Measurements from ENCODE around the gene RBM20. TPM values are rescaled to one million over a fixed set of nuclear protein-coding genes. Genes with fewer than 3 reads are reported as not detected.

Gene RBM20
- total and polyA plus RNA-seq, 2 of the 13 experiments (the other 11 are each of a cell fraction or from before 2014, with no cell fraction given) = 0.02 to 0.22 TPM

GRCh38 chr10:110695539-110695886 lies 51.4 kb downstream of the RBM20 start:
- no peak overlapping the region for H3K9ac ChIP-seq (ENCODE audit: insufficient read depth, low read depth, low read length)
- H3K79me2 ChIP-seq (ENCODE audit: insufficient read depth, low read length) = no peaks in the 10 kb centered on the region
- no peaks in the 10 kb centered on the region for H3K9me3 ChIP-seq (ENCODE audit: low read length)
- BruUV-seq (replicated peaks) = no TSS peak
- WGBS (ENCODE audit: low lambda C conversion rate) = 14% methylated on average over 2 of the region's 2 CpGs
- H3K4me2 ChIP-seq (ENCODE audit: low read depth, low read length) = no peak overlapping the region
- H4K20me1 ChIP-seq (ENCODE audit: insufficient read depth, low read length) = no peaks in the 10 kb centered on the region
- no peak overlapping the region for H3K27ac ChIP-seq (ENCODE audit: extremely low read length, insufficient read depth, low read length)
- H2AFZ ChIP-seq (ENCODE audit: low read length) = no peak overlapping the region
- H3K4me1 ChIP-seq (ENCODE audit: insufficient read depth, low read length) = no peaks in the 10 kb centered on the region
- ChIA-PET CTCF (ENCODE audit: low intra/inter-chr PET ratio, low total read pairs) (no interaction called here), POLR2A (no interaction called here)
- H3K4me3 ChIP-seq (replicated peaks in 1 of 3; ENCODE audit: insufficient read depth in 1 of 3, low read depth in 2 of 3, low read length in 3 of 3) = no peak overlapping the region
- no peak for FAIRE-seq
- intact Hi-C loops (cut with micrococcal nuclease; ENCODE audit: unreplicated experiment) = no loop called here
- TF ChIP-seq ZBTB25 (CRISPR knock-in tag; IDR thresholded peaks at IDR 0.05) (no peak), MAFK (conservative IDR thresholded peaks at IDR 0.05 in 1 of 2, IDR thresholded peaks at IDR 0.05 in 1 of 2; ENCODE audit: low read length in 2 of 2) (0 out of 4 replicates have a peak, but pooled peaks of 1 of the 2 experiments have one; percentile 11)
- in situ Hi-C loops (cut with HindIII; ENCODE audit: extremely low pct_ligation_motif_present, low pct_unique_long_range_greater_than_20kb) = no loop called here
- no peak for DNase-seq (ENCODE audit: low spot score)
- no peak for ATAC-seq
- no peaks in the 10 kb centered on the region for H3K36me3 ChIP-seq (replicated peaks in 1 of 2; ENCODE audit: control insufficient read depth in 1 of 2, insufficient read depth in 2 of 2, low read length in 2 of 2)
- H3K27me3 ChIP-seq (ENCODE audit: control insufficient read depth in 1 of 2, insufficient read depth in 2 of 2, low read length in 2 of 2) = peaks cover 0 to 3% of the 10 kb centered on the region in 2 experiments; a peak in 1 of 5 replicates

GRCh38 chr10:110696436-110696835 lies 52.3 kb downstream of the RBM20 start:
- no peak overlapping the region for H3K27ac ChIP-seq (ENCODE audit: extremely low read length, insufficient read depth, low read length)
- in situ Hi-C loops (cut with HindIII; ENCODE audit: extremely low pct_ligation_motif_present, low pct_unique_long_range_greater_than_20kb) (no loop called here), intact Hi-C loops (cut with micrococcal nuclease; ENCODE audit: unreplicated experiment) (no loop called here)
- no peak overlapping the region for H3K4me2 ChIP-seq (ENCODE audit: low read depth, low read length)
- DNase-seq (ENCODE audit: low spot score) = no peak
- no peak overlapping the region for H2AFZ ChIP-seq (ENCODE audit: low read length)
- H3K4me1 ChIP-seq (ENCODE audit: insufficient read depth, low read length) = no peaks in the 10 kb centered on the region
- BruUV-seq (replicated peaks) = no TSS peak
- H3K4me3 ChIP-seq (replicated peaks in 1 of 3; ENCODE audit: insufficient read depth in 1 of 3, low read depth in 2 of 3, low read length in 3 of 3) = no peak overlapping the region
- ChIA-PET CTCF (ENCODE audit: low intra/inter-chr PET ratio, low total read pairs) (no interaction called here), POLR2A (no interaction called here)
- H3K9me3 ChIP-seq (ENCODE audit: low read length) = no peaks in the 10 kb centered on the region
- peaks cover 0 to 3% of the 10 kb centered on the region in 2 experiments; a peak in 1 of 5 replicates for H3K27me3 ChIP-seq (ENCODE audit: control insufficient read depth in 1 of 2, insufficient read depth in 2 of 2, low read length in 2 of 2)
- whole genome bisulfite sequencing (ENCODE audit: low lambda C conversion rate) = 44% methylated on average over 4 of the region's 4 CpGs
- no peaks in the 10 kb centered on the region for H3K36me3 ChIP-seq (replicated peaks in 1 of 2; ENCODE audit: control insufficient read depth in 1 of 2, insufficient read depth in 2 of 2, low read length in 2 of 2)
- ATAC-seq = no peak
- no peak for FAIRE-seq
- no peaks in the 10 kb centered on the region for H3K79me2 ChIP-seq (ENCODE audit: insufficient read depth, low read length)
- H3K9ac ChIP-seq (ENCODE audit: insufficient read depth, low read depth, low read length) = no peak overlapping the region
- no peaks in the 10 kb centered on the region for H4K20me1 ChIP-seq (ENCODE audit: insufficient read depth, low read length)
- no peak for TF ChIP-seq ZSCAN25 (CRISPR knock-in tag; IDR thresholded peaks at IDR 0.05)
- no peak for TF ChIP-seq ZNF124 (CRISPR knock-in tag; IDR thresholded peaks at IDR 0.05)
- TF ChIP-seq, protein P1, sequence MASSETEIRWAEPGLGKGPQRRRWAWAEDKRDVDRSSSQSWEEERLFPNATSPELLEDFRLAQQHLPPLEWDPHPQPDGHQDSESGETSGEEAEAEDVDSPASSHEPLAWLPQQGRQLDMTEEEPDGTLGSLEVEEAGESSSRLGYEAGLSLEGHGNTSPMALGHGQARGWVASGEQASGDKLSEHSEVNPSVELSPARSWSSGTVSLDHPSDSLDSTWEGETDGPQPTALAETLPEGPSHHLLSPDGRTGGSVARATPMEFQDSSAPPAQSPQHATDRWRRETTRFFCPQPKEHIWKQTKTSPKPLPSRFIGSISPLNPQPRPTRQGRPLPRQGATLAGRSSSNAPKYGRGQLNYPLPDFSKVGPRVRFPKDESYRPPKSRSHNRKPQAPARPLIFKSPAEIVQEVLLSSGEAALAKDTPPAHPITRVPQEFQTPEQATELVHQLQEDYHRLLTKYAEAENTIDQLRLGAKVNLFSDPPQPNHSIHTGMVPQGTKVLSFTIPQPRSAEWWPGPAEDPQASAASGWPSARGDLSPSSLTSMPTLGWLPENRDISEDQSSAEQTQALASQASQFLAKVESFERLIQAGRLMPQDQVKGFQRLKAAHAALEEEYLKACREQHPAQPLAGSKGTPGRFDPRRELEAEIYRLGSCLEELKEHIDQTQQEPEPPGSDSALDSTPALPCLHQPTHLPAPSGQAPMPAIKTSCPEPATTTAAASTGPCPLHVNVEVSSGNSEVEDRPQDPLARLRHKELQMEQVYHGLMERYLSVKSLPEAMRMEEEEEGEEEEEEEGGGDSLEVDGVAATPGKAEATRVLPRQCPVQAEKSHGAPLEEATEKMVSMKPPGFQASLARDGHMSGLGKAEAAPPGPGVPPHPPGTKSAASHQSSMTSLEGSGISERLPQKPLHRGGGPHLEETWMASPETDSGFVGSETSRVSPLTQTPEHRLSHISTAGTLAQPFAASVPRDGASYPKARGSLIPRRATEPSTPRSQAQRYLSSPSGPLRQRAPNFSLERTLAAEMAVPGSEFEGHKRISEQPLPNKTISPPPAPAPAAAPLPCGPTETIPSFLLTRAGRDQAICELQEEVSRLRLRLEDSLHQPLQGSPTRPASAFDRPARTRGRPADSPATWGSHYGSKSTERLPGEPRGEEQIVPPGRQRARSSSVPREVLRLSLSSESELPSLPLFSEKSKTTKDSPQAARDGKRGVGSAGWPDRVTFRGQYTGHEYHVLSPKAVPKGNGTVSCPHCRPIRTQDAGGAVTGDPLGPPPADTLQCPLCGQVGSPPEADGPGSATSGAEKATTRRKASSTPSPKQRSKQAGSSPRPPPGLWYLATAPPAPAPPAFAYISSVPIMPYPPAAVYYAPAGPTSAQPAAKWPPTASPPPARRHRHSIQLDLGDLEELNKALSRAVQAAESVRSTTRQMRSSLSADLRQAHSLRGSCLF (CRISPR knock-in tag; IDR thresholded peaks at IDR 0.05; ENCODE audit: borderline replicate concordance) = no peak
- no peak for TF ChIP-seq ZNF772 (CRISPR knock-in tag; IDR thresholded peaks at IDR 0.05)
- no peak for TF ChIP-seq NFYB (CRISPR knock-in tag; IDR thresholded peaks at IDR 0.05)
- no peak for TF ChIP-seq ZFP62 (CRISPR knock-in tag; IDR thresholded peaks at IDR 0.05)
- no peak for TF ChIP-seq MAFK (conservative IDR thresholded peaks at IDR 0.05 in 1 of 2, IDR thresholded peaks at IDR 0.05 in 1 of 2; ENCODE audit: low read length in 2 of 2)
- TF ChIP-seq, protein P2, sequence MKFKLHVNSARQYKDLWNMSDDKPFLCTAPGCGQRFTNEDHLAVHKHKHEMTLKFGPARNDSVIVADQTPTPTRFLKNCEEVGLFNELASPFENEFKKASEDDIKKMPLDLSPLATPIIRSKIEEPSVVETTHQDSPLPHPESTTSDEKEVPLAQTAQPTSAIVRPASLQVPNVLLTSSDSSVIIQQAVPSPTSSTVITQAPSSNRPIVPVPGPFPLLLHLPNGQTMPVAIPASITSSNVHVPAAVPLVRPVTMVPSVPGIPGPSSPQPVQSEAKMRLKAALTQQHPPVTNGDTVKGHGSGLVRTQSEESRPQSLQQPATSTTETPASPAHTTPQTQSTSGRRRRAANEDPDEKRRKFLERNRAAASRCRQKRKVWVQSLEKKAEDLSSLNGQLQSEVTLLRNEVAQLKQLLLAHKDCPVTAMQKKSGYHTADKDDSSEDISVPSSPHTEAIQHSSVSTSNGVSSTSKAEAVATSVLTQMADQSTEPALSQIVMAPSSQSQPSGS (CRISPR knock-in tag; IDR thresholded peaks at IDR 0.05) = no peak
